Dedifferentiated amniotic fluid mesenchymal stem cell (primary cell): ENCODE measurements around the gene RELN.
"Not testable (repeated sequence)": the region's sequence is repeated elsewhere in the genome, so short reads cannot be mapped to it uniquely, and the experiment has no call there.

ENCODE experiments used
- DNase-seq: peaks from one replicate; pipeline ENCODE4 v3.0.0-alpha.2; 2016; ENCODE audit errors: extremely low spot score

The RELN gene

GRCh38 chr7:103787041-103787440 is 202.4 kb downstream of the RELN start:
- not testable (repeated sequence) for DNase-seq

- DNase-seq: no peak
Measured at GRCh38 chr7:103784646-103785286, 204.7 kb downstream of the RELN start.

GRCh38 chr7:103781409-103781808 is 208.0 kb downstream of the RELN start:
- DNase-seq: no peak

GRCh38 chr7:103780561-103780960 is 208.9 kb downstream of the RELN start:
- DNase-seq: not testable (repeated sequence)

GRCh38 chr7:103777440-103777839 is 212.0 kb downstream of the RELN start:
- no peak for DNase-seq

GRCh38 chr7:103773726-103774125 is 215.7 kb downstream of the RELN start:
- DNase-seq: no peak

GRCh38 chr7:103772171-103772773 is 217.2 kb downstream of the RELN start:
- no peak for DNase-seq

- no peak for DNase-seq
Measured at GRCh38 chr7:103771294-103771693, 218.2 kb downstream of the RELN start.

GRCh38 chr7:103766660-103767059 is 222.8 kb downstream of the RELN start:
- no peak for DNase-seq

- DNase-seq: no peak
Measured at GRCh38 chr7:103765901-103766300, 223.6 kb downstream of the RELN start.

- DNase-seq: no peak
Measured at GRCh38 chr7:103764901-103765300, 224.6 kb downstream of the RELN start.

GRCh38 chr7:103762877-103763276 is 226.6 kb downstream of the RELN start:
- no peak for DNase-seq

GRCh38 chr7:103762065-103762760 is 227.2 kb downstream of the RELN start:
- no peak for DNase-seq

- no peak for DNase-seq
Measured at GRCh38 chr7:103752995-103753394, 236.5 kb downstream of the RELN start.

GRCh38 chr7:103751311-103751880 is 238.1 kb downstream of the RELN start:
- DNase-seq: no peak

GRCh38 chr7:103748680-103749079 is 240.8 kb downstream of the RELN start:
- no peak for DNase-seq

GRCh38 chr7:103735377-103735776 is 254.1 kb downstream of the RELN start:
- no peak for DNase-seq

- no peak for DNase-seq
Measured at GRCh38 chr7:103731169-103731568, 258.3 kb downstream of the RELN start.

- DNase-seq: no peak
Measured at GRCh38 chr7:103729026-103729425, 260.4 kb downstream of the RELN start.

- DNase-seq: no peak
Measured at GRCh38 chr7:103727982-103728610, 261.4 kb downstream of the RELN start.

- DNase-seq: no peak
Measured at GRCh38 chr7:103719070-103719469, 270.4 kb downstream of the RELN start.

GRCh38 chr7:103718482-103719061 is 270.9 kb downstream of the RELN start:
- no peak for DNase-seq
